Measurements from ENCODE around the gene MMP28.

Gene MMP28

GRCh38 chr17:35745749-35746320 lies 49.6 kb downstream of the MMP28 start:
- no peaks in the 10 kb centered on the region for H3K4me1 ChIP-seq (ENCODE audit: control insufficient read depth in 1 of 2, insufficient read depth in 1 of 2, low read depth in 1 of 2, low read length in 1 of 2)
- H3K4me3 ChIP-seq (ENCODE audit: low read depth in 1 of 2, low read length in 1 of 2), result no peak overlapping the region
- peaks cover 65% of the 10 kb centered on the region for H3K27me3 ChIP-seq
- no peak overlapping the region for H3K27ac ChIP-seq
- no peaks in the 10 kb centered on the region for H3K9me3 ChIP-seq
- H3K36me3 ChIP-seq, result no peaks in the 10 kb centered on the region
- no peak for TF ChIP-seq CTCF (IDR thresholded peaks at IDR 0.05)

GRCh38 chr17:35745246-35745645 lies 50.2 kb downstream of the MMP28 start:
- Histone ChIP-seq H3K4me1 (ENCODE audit: control insufficient read depth in 1 of 2, insufficient read depth in 1 of 2, low read depth in 1 of 2, low read length in 1 of 2) (no peaks in the 10 kb centered on the region), H3K9me3 (no peaks in the 10 kb centered on the region), H3K27me3 (peaks cover 65% of the 10 kb centered on the region), H3K36me3 (no peaks in the 10 kb centered on the region), H3K4me3 (ENCODE audit: low read depth in 1 of 2, low read length in 1 of 2) (no peak overlapping the region), H3K27ac (no peak overlapping the region)
- no peak for TF ChIP-seq CTCF (IDR thresholded peaks at IDR 0.05)

- H3K36me3 ChIP-seq, result no peaks in the 10 kb centered on the region
- peaks cover 65% of the 10 kb centered on the region for H3K27me3 ChIP-seq
- no peaks in the 10 kb centered on the region for H3K9me3 ChIP-seq
- no peak overlapping the region for H3K27ac ChIP-seq
- TF ChIP-seq CTCF (IDR thresholded peaks at IDR 0.05), result no peak
- H3K4me3 ChIP-seq (ENCODE audit: low read depth in 1 of 2, low read length in 1 of 2), result no peak overlapping the region
- no peaks in the 10 kb centered on the region for H3K4me1 ChIP-seq (ENCODE audit: control insufficient read depth in 1 of 2, insufficient read depth in 1 of 2, low read depth in 1 of 2, low read length in 1 of 2)
These were observed 50.6 kb downstream of the MMP28 start for GRCh38 chr17:35744830-35745229.

GRCh38 chr17:35743626-35744328 lies 51.7 kb downstream of the MMP28 start:
- H3K4me3 ChIP-seq (ENCODE audit: low read depth in 1 of 2, low read length in 1 of 2), result no peak overlapping the region
- H3K27me3 ChIP-seq, result peaks cover 65% of the 10 kb centered on the region
- no peaks in the 10 kb centered on the region for H3K36me3 ChIP-seq
- no peak overlapping the region for H3K27ac ChIP-seq
- no peaks in the 10 kb centered on the region for H3K9me3 ChIP-seq
- no peak for TF ChIP-seq CTCF (IDR thresholded peaks at IDR 0.05)
- H3K4me1 ChIP-seq (ENCODE audit: control insufficient read depth in 1 of 2, insufficient read depth in 1 of 2, low read depth in 1 of 2, low read length in 1 of 2), result no peaks in the 10 kb centered on the region

GRCh38 chr17:35742896-35743477 lies 52.5 kb downstream of the MMP28 start:
- no peaks in the 10 kb centered on the region for H3K4me1 ChIP-seq (ENCODE audit: control insufficient read depth in 1 of 2, insufficient read depth in 1 of 2, low read depth in 1 of 2, low read length in 1 of 2)
- H3K9me3 ChIP-seq, result no peaks in the 10 kb centered on the region
- no peak for TF ChIP-seq CTCF (IDR thresholded peaks at IDR 0.05)
- no peaks in the 10 kb centered on the region for H3K36me3 ChIP-seq
- H3K27me3 ChIP-seq, result peaks cover 65% of the 10 kb centered on the region
- no peak overlapping the region for H3K27ac ChIP-seq
- no peak overlapping the region for H3K4me3 ChIP-seq (ENCODE audit: low read depth in 1 of 2, low read length in 1 of 2)
